Lung microvascular endothelial cell (primary cell): ENCODE data around the gene MEAK7. TPM values are rescaled to one million over a fixed set of nuclear protein-coding genes. Genes with fewer than 3 reads are reported as not detected.

Experiments used
- DNase-seq, 2 donors: peaks; one replicate each; pipeline versions ENCODE4 v3.0.0 to v3.0.0-alpha.2; 2010; ENCODE audit warnings: low read depth in 2 of 2
- total RNA-seq: library from RNA; depleted of rRNA; stranded (reverse); fragments of >200 nt; gene quantifications from 2 replicates; pipeline ENCODE4 v1.2.1, GENCODE V29; 2014

Gene MEAK7
- total RNA-seq, 1 donor from 2014 or later: 10.7 TPM

DNA sequence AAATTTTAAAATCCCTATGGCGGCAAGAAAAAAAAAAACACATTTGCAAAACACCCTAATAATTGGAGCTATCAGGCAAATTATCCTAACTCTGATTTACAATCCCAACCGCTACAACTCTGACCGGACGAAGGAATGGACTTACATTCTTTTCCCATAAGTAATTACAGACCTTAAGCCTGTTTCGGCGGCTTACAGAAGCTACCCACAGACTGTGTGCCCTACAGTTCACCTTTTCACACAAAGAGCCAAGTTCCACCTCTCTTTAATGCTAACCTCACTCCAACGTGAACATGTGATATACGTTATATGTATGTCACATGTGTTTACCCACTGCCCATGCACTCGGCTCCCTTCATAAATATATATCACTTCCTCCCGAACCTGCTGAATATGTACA is 8.7 kb upstream of the MEAK7 start:
- no peak for DNase-seq

DNA sequence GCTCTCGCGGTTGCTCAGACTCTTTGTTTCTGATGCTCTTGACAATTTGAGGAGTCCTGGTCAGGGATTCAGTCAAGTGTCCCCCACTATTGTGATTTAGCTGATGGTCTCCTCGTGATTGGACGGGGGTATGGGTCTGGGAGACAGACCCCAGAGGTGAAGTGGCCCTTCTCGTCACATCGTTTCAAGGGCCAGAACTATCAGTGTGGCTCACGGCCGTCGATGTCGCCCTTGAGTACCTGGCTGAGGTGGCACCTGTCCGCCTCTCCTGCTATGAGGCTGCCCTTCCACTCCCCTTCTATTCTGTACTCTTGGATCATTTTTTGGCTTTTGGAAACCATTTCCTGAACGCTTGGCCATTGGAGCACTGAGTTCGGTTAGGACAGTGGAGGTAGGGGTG is 7.4 kb upstream of the MEAK7 start:
- no peak for DNase-seq

DNA sequence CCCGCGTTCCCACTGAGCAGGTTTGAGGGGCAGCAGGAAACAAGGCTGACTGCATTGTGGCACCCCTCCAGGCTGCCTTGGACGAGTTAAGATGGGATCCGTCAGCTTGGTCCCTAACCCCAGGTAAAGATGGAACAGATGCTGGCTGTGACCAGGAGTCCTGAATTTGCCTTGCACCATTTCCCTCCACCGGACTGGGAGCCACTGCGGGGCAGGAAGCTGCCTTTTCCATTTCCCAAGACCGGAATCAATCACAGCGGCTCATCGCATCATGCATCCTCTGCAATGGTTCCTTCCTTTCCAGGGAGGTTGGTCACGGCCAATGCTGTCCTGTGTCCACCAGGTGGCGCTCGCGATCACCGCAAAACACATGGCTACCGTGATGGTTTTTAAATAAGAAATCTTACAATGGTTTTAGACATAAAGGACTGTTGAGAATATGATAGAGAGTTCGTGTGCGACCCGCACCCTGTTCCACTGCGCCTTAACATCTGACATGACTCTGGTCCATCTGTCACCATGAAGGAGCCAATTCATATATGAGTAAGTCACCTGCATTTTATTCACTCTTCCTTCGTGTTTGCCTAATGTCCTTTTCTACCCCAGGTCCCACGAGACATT is 6.8 kb upstream of the MEAK7 start:
- peak; percentile 86 to 94 for DNase-seq

DNA sequence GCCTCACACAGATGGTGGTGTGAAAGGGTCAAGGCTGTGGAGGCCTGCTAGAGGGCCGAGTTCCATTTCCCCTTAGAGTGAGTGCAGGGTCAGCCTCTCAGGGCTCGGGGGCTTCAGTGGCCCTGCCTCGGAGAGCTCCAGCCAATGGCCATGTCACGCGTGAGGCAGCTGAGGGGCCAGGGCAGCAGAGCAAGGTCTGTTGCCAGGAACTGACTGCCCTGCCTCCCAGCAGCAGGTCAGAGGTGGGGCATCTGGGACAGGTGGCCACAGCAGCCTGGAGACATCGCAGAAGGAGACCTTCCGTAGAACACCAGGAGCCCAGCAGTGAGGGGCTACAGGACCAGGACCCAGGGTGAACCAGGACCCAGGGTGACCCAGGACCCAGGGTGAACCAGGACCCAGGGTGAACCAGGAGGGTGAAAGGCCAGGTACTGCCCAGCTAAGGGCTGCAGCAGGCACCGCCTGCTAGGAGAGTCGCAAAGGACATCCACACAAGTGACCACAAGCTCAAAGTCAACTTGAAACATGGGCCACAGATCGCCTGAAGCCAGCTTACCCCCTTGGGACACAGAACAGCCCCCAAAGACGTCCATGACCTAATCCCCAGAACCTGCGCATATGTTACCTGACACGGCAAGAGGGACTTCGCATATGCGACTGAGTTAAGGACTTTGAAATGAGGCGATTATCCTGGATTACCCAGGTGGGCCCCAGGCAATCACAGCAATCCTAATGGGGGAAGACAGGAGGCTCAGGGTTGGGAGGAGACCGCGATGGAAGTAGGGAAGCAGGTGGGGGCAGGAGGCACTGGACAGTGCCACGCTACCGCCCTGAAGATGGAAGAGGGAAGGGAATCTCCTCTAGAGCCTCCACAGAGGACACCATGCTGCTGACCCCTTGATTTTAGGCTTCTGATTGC is 4.8 kb upstream of the MEAK7 start:
- DNase-seq: no peak

- DNase-seq: no peak
Measured at GRCh38 chr16:84508502-84508901, 4.0 kb upstream of the MEAK7 start.

- peak; percentile 47 to 51 for DNase-seq
Measured at GRCh38 chr16:84507011-84507982, 2.8 kb upstream of the MEAK7 start.

- no peak for DNase-seq
Measured at GRCh38 chr16:84505249-84506187, 1.1 kb upstream of the MEAK7 start.

GRCh38 chr16:84503751-84504395 is 586 bp downstream of the MEAK7 start:
- peak in 1 of 2 donors; percentile 22 for DNase-seq

- no peak for DNase-seq
Measured at GRCh38 chr16:84502581-84502980, 1.9 kb downstream of the MEAK7 start.

GRCh38 chr16:84502075-84502474 is 2.4 kb downstream of the MEAK7 start:
- no peak for DNase-seq

- DNase-seq: peak in 1 of 2 donors; percentile 65
Measured at GRCh38 chr16:84501077-84501735, 3.3 kb downstream of the MEAK7 start.

- DNase-seq: no peak
Measured at GRCh38 chr16:84500531-84500930, 3.9 kb downstream of the MEAK7 start.

DNA sequence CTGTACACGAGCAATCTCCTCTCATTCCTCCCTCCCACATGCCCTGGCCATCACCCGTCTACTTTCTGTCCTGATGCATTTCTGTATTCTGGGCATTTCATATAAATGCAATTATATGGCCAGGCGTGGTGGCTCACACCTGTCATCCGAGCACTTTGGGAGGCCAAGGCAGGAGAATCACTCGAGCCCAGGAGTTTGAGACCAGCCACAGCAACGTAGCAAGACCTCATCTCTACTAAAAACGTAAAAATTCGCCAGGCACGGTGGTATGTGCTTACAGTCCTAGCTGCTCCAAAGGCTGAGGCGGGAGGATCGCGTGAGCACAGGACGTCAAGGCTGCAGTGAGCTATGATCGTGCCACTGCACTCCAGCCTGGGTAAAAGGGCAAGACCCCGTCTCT is 4.8 kb downstream of the MEAK7 start:
- no peak for DNase-seq

DNA sequence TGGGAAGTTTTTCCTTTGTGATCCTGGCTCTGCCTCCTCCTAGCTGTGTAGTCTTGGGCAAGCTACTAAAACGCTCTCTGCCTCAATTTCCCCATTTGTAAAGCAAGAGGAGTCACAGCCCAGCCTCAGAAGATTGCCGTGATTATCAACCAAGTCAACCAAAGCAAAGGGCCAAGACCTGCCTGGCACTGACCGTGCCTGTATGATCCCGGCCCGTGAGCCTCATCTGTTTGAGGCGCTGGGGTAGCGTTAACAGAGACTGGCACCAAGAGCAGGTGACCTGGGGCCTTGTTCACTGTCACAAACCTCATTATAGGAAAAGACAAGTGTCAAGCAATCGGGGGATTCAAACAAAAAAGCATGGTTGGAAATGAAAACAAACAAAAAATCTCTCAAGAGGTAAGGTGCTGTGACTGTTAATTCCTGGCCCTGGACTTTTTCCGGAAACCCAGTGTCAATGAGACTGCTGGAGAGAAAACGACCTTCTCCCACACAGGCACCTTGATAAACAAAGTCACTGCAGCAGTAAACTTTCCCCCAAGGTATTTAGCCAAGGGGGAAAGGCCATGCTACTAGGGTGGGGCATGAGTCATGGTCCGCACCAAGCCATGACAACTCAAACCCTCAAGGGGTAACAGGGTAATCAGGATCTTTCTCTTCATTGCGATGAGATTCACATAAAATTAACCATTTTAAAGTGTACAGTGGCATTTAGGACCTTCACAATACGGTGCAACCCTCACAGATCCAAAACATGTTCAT is 5.4 kb downstream of the MEAK7 start:
- DNase-seq: no peak

- no peak for DNase-seq
Measured at GRCh38 chr16:84498223-84498610, 6.2 kb downstream of the MEAK7 start.

DNA sequence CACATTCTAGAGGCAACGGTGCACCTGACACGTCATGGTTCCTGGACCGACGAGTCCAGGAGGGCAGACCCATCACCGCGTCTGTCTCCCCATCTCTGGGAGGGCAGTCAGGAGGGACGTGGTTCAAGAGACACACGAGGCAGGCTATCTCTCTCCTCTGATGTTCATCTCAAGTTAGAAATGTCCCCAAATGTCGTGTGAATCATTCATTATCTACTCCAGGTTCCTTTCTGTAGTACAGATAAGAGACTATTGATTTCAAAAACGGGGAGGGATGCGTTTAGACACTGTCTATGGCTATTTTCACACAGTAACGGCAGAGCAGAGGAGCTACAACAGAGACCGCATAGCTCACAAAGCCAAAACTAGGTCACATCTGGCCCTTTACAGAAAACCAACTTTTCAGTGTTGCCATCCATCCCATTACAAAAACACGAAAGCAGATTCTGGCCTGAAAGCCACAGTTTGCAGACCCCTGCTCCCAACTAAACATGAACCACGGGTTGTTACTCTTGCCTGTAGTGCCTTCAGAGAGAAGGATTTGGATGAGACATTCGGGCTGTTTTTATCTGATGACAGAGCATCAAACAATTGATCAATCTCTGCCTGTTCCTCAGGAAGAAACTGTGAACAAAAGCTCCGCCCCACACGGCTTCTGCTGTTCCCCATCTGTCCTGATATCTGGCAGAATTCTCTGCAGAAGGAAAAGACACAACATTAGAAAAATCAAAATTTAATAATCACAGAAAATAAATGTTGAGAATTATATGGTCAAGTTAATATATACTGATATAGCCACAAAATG is 6.8 kb downstream of the MEAK7 start:
- no peak for DNase-seq

DNA sequence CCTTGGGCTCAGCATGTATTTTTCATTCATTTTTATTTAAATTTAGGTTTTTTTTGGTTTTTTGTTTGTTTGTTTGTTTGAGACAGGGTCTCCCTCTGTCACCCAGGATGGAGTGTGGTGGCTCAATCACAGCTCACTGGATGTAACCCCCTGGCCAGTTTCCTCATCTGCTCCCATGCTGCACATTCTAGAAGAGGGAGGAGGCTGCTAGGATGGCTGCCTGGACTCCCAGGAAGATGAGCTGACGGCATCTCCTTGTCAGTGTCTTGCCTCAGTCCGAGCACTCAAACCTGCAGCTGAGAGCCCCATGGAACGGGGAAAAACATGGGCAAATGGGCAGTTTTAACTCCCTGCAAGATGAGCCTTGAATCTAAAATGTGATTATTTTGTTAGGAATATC is 7.5 kb downstream of the MEAK7 start:
- no peak for DNase-seq

DNA sequence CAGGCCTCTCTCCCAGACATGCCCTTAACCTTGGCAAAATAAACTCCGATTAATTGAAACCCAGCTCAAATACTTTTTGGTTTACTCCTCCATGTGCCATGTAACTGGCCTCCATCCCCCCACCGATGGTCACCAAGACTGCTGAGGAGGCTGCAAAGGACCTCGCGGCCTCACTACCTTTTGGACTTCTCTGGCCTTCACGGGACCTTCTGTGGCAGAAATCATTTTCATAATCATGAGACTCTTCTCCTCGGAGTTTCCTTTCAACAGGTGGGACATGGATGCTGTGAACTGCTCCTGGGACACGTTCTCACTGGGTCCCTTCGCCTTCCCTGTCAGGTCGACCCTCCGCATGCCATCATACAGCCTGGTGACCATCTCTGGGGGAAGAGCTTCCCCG is 9.0 kb downstream of the MEAK7 start:
- no peak for DNase-seq
